HepG2 (cell line): ENCODE measurements around the gene PSMB2. TPM values are rescaled to one million over a fixed set of nuclear protein-coding genes. Genes with fewer than 3 reads are reported as not detected.
A peak's percentile ranks its signal among the peaks of the same experiment; 100 is the strongest.

Experiments used
- ATAC-seq: fragments of 200-7000 bp; cut with Tn5 transposase; 3 replicates; pipeline ENCODE4 v1.9.1; 2020; ENCODE audit warnings: mild to moderate bottlenecking, moderate library complexity
- BruUV-seq: library from RNA; stranded (reverse); fragments of 400-500 nt; replicated peaks from 2 replicates; lab custom pipeline; 2021; lab: Mats Ljungman, UMichigan
- CTCF ChIA-PET: fragments of 300-600 bp; formaldehyde crosslinking; extraction: SDS; loops from one replicate; lab custom pipeline; 2021; ENCODE audit warnings: low total read pairs, inconsistent platforms, low intra/inter-chr PET ratio; lab: Yijun Ruan, JAX
- POLR2A ChIA-PET: fragments of 350-600 bp; sonication (Branson Sonifier 250); formaldehyde crosslinking; loops from one replicate; lab custom pipeline; 2020; ENCODE audit warnings: antibody characterized with exemption, inconsistent platforms; lab: Yijun Ruan, JAX
- DNase-seq: peaks from one replicate; pipeline ENCODE4 v3.0.0-alpha.2; 2015; ENCODE audit warnings: low spot score
- FAIRE-seq: peaks from 3 replicates; lab custom pipeline; 2011; peaks lifted over from hg19 to GRCh38; lab: Jason Lieb, UNC
- H2AFZ ChIP-seq: one replicate; pipeline ENCODE4 v1.6.1; 2011; ENCODE audit warnings: low read length, inconsistent platforms
- H3K27ac ChIP-seq: fragments of 300-600 bp; 3 replicates; pipeline ENCODE4 v1.8.0; 2011; ENCODE audit warnings: mixed run types, mild to moderate bottlenecking, mixed read lengths, low read length, inconsistent platforms; ENCODE audit not compliant: insufficient read depth; ENCODE audit errors: extremely low read length
- H3K27me3 ChIP-seq, 2 experiments: fragments of 200-600 bp in 1 of 2; 2 replicates in 1 of 2; 3 replicates in 1 of 2; pipeline versions ENCODE4 v1.6.0 to v1.8.0; 2011; ENCODE audit warnings: low read length in 2 of 2, mild to moderate bottlenecking in 2 of 2, moderate library complexity in 2 of 2, inconsistent platforms in 1 of 2; ENCODE audit not compliant: insufficient read depth in 2 of 2, control insufficient read depth in 1 of 2
- H3K36me3 ChIP-seq, 2 experiments: fragments of 200-600 bp in 1 of 2; replicated peaks in 1 of 2; 2 replicates in 1 of 2; 3 replicates in 1 of 2; pipeline versions ENCODE4 v1.5.1 to v1.8.0; 2011; ENCODE audit warnings: low read length in 2 of 2, inconsistent platforms in 1 of 2; ENCODE audit not compliant: insufficient read depth in 2 of 2, control insufficient read depth in 1 of 2
- H3K4me1 ChIP-seq: 2 replicates; pipeline ENCODE4 v1.5.1; 2012; ENCODE audit warnings: low read length, inconsistent platforms; ENCODE audit not compliant: insufficient read depth
- H3K4me2 ChIP-seq: 2 replicates; pipeline ENCODE4 v1.6.0; 2011; ENCODE audit warnings: low read depth, low read length, inconsistent platforms
- H3K4me3 ChIP-seq, 3 experiments: fragments of 200-600 bp in 1 of 3; sonication (generic), shearing (Covaris generic) in 1 of 3; replicated peaks in 1 of 3; 2 replicates each; pipeline ENCODE4 v1.5.1; 2011 to 2016; ENCODE audit warnings: low read length in 3 of 3, inconsistent platforms in 2 of 3, low read depth in 2 of 3, mild to moderate bottlenecking in 2 of 3, control low read depth in 1 of 3, mixed read lengths in 1 of 3; ENCODE audit not compliant: insufficient read depth in 1 of 3
- H3K79me2 ChIP-seq: one replicate; pipeline ENCODE4 v1.6.1; 2011; ENCODE audit warnings: low read length, inconsistent platforms; ENCODE audit not compliant: insufficient read depth
- H3K9ac ChIP-seq: 2 replicates; pipeline ENCODE4 v1.6.0; 2011; ENCODE audit warnings: mild to moderate bottlenecking, low read depth, low read length, inconsistent platforms; ENCODE audit not compliant: insufficient read depth
- H3K9me3 ChIP-seq: 2 replicates; pipeline ENCODE4 v1.5.1; 2012; ENCODE audit warnings: mild to moderate bottlenecking, low read length
- H4K20me1 ChIP-seq: 2 replicates; pipeline ENCODE4 v1.6.0; 2011; ENCODE audit warnings: inconsistent platforms, mild to moderate bottlenecking, low read length, moderate library complexity; ENCODE audit not compliant: insufficient read depth
- CC2D1A ChIP-seq: sonication (generic); formaldehyde crosslinking; IDR thresholded peaks from 2 replicates; pipeline ENCODE4 v1.8.1; 2023; ENCODE audit warnings: mild to moderate bottlenecking, missing genetic modification reagents
- KLF13 ChIP-seq: sonication (generic); formaldehyde crosslinking; IDR thresholded peaks from 2 replicates; pipeline ENCODE4 v1.4.0; 2020; ENCODE audit warnings: mild to moderate bottlenecking, missing genetic modification reagents
- PLSCR1 ChIP-seq: sonication (generic); formaldehyde crosslinking; IDR thresholded peaks from 2 replicates; pipeline ENCODE4 v1.5.0; 2020; ENCODE audit warnings: missing genetic modification reagents, mild to moderate bottlenecking, borderline replicate concordance
- THAP11 ChIP-seq: IDR thresholded peaks from 2 replicates; pipeline ENCODE4 v1.6.1; 2016; ENCODE audit warnings: missing biosample characterization, missing genetic modification reagents
- ZFAT ChIP-seq: sonication (generic); formaldehyde crosslinking; conservative IDR thresholded peaks from 2 replicates; pipeline ENCODE4 v1.8.1; 2023; ENCODE audit warnings: missing genetic modification reagents, inconsistent platforms
- ZNF362 ChIP-seq: sonication (generic); formaldehyde crosslinking; IDR thresholded peaks from 2 replicates; pipeline ENCODE4 v1.4.0; 2020; ENCODE audit warnings: missing genetic modification reagents, mild to moderate bottlenecking, borderline replicate concordance
- ZNF766 ChIP-seq: sonication (generic); formaldehyde crosslinking; IDR thresholded peaks from 2 replicates; pipeline ENCODE4 v1.5.0; 2020; ENCODE audit warnings: missing genetic modification reagents, borderline replicate concordance
- WGBS: methylation state at CpG from one replicate; pipeline ENCODE4 v1.1.6; 2017; ENCODE audit warnings: low lambda C conversion rate; 5-methylcytosine and 5-hydroxymethylcytosine counted together
- in situ Hi-C: cut with HindIII; loops from 2 replicates; pipeline ENCODE4 v1.10.0; 2017; ENCODE audit warnings: low pct_unique_long_range_greater_than_20kb; ENCODE audit not compliant: extremely low pct_ligation_motif_present
- intact Hi-C: fragments of 100-400 bp; cut with micrococcal nuclease; formaldehyde crosslinking; loops from one replicate; pipeline ENCODE4 v1.10.0; 2022; ENCODE audit not compliant: unreplicated experiment
- polyA plus RNA-seq, 8 experiments: library from polyadenylated mRNA; depleted of rRNA in 3 of 8; stranded (reverse) in 7 of 8; unstranded in 1 of 8; fragments of >200 nt; fragmentation: Illumina TruSeq in 4 of 8; extraction: Trizol in 4 of 8; gene quantifications; 2 replicates each; pipeline versions ENCODE4 v1.2.1 to v1.2.3, GENCODE V29; 2011 to 2016; ENCODE audit warnings: low read depth in 4 of 8, missing spikeins in 1 of 8, mixed read lengths in 1 of 8; ENCODE audit not compliant: insufficient read depth in 1 of 8
- total RNA-seq, 5 experiments: library from RNA; depleted of rRNA; stranded (reverse); fragments of >200 nt; fragmentation: Illumina TruSeq; extraction: Trizol; gene quantifications; 2 replicates each; pipeline ENCODE4 v1.2.3, GENCODE V29; 2016; ENCODE audit warnings: low read depth in 1 of 5
- TF ChIP-seq, protein P1 (sequence below), 2 experiments: fragments of 450-650 bp in 1 of 2; sonication (generic) in 1 of 2; formaldehyde crosslinking in 1 of 2; IDR thresholded peaks; 2 replicates each; pipeline versions ENCODE4 v1.6.1 to v1.8.0; 2016 to 2022; ENCODE audit warnings: antibody characterized with exemption in 1 of 2, mild to moderate bottlenecking in 1 of 2, missing genetic modification reagents in 1 of 2

Gene PSMB2
- total and polyA plus RNA-seq, 2 of the 13 experiments (the other 11 are each of a cell fraction or from before 2014, with no cell fraction given) = 60.6 to 62.2 TPM

GRCh38 chr1:35660581-35661473, 19.5 kb upstream of the PSMB2 start:
- BruUV-seq = no TSS peak
- Histone ChIP-seq H3K9me3 (no peaks in the 10 kb centered on the region), H3K4me1 (no peaks in the 10 kb centered on the region), H3K4me3 (no peak overlapping the region), H3K36me3 (no peaks in the 10 kb centered on the region), H2AFZ (no peak overlapping the region), H3K27ac (no peak overlapping the region), H3K27me3 (no peaks in the 10 kb centered on the region; a peak in 2 of 5 replicates), H4K20me1 (no peaks in the 10 kb centered on the region), H3K9ac (no peak overlapping the region), H3K4me2 (no peak overlapping the region), H3K79me2 (no peaks in the 10 kb centered on the region)
- in situ Hi-C loops = no loop called here
- 36% methylated on average over 5 of the region's 5 CpGs for WGBS
- FAIRE-seq (no peak), ATAC-seq (no peak), DNase-seq (no peak)
- intact Hi-C loops = no loop called here
- POLR2A ChIA-PET = no interaction called here
- CTCF ChIA-PET = no interaction called here
- TF ChIP-seq CC2D1A (no peak), THAP11 (no peak), ZFAT (CRISPR knock-in tag) (no peak), PLSCR1 (CRISPR knock-in tag) (no peak), KLF13 (CRISPR knock-in tag) (no peak), ZNF766 (no peak), ZNF362 (CRISPR knock-in tag) (peak; percentile 70; the same call in 1 of the 2 replicates)
- TF ChIP-seq, protein P1, sequence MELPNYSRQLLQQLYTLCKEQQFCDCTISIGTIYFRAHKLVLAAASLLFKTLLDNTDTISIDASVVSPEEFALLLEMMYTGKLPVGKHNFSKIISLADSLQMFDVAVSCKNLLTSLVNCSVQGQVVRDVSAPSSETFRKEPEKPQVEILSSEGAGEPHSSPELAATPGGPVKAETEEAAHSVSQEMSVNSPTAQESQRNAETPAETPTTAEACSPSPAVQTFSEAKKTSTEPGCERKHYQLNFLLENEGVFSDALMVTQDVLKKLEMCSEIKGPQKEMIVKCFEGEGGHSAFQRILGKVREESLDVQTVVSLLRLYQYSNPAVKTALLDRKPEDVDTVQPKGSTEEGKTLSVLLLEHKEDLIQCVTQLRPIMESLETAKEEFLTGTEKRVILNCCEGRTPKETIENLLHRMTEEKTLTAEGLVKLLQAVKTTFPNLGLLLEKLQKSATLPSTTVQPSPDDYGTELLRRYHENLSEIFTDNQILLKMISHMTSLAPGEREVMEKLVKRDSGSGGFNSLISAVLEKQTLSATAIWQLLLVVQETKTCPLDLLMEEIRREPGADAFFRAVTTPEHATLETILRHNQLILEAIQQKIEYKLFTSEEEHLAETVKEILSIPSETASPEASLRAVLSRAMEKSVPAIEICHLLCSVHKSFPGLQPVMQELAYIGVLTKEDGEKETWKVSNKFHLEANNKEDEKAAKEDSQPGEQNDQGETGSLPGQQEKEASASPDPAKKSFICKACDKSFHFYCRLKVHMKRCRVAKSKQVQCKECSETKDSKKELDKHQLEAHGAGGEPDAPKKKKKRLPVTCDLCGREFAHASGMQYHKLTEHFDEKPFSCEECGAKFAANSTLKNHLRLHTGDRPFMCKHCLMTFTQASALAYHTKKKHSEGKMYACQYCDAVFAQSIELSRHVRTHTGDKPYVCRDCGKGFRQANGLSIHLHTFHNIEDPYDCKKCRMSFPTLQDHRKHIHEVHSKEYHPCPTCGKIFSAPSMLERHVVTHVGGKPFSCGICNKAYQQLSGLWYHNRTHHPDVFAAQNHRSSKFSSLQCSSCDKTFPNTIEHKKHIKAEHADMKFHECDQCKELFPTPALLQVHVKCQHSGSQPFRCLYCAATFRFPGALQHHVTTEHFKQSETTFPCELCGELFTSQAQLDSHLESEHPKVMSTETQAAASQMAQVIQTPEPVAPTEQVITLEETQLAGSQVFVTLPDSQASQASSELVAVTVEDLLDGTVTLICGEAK (IDR thresholded peaks at IDR 0.05) = no peak
- TF ChIP-seq, protein P1 (CRISPR knock-in tag; IDR thresholded peaks at IDR 0.05) = no peak
